LNCaP clone FGC (cell line): ENCODE data around the gene C11orf21.

ENCODE experiments used
- DNase-seq: peaks from one replicate; pipeline ENCODE4 v3.0.0-alpha.2; 2011; ENCODE audit warnings: low read depth
- H3K4me3 ChIP-seq: 2 replicates; pipeline ENCODE4 v1.5.1; 2011; ENCODE audit warnings: mild to moderate bottlenecking, low read depth, low read length, control low read depth
- CTCF ChIP-seq: IDR thresholded peaks from 2 replicates; pipeline ENCODE4 v1.5.1; 2012; ENCODE audit warnings: mild to moderate bottlenecking; ENCODE audit not compliant: control insufficient read depth, insufficient read depth; ENCODE audit errors: extremely low read depth

The C11orf21 gene

GRCh38 chr11:2320568-2321310, 19.0 kb upstream of the C11orf21 start:
- no peak for TF ChIP-seq CTCF
- DNase-seq: no peak
- H3K4me3 ChIP-seq: no peak overlapping the region

GRCh38 chr11:2319791-2320472, 18.2 kb upstream of the C11orf21 start:
- DNase-seq: no peak
- H3K4me3 ChIP-seq: no peak overlapping the region
- TF ChIP-seq CTCF: no peak

GRCh38 chr11:2318707-2319106, 17.0 kb upstream of the C11orf21 start:
- TF ChIP-seq CTCF: no peak
- H3K4me3 ChIP-seq: no peak overlapping the region
- no peak for DNase-seq

GRCh38 chr11:2318123-2318522, 16.4 kb upstream of the C11orf21 start:
- TF ChIP-seq CTCF: no peak
- no peak overlapping the region for H3K4me3 ChIP-seq

GRCh38 chr11:2317354-2318050, 15.8 kb upstream of the C11orf21 start:
- no peak for TF ChIP-seq CTCF
- DNase-seq: no peak
- no peak overlapping the region for H3K4me3 ChIP-seq

More at GRCh38 chr11:2318123-2318522, 16.4 kb upstream of the C11orf21 start:
- DNase-seq: no peak

GRCh38 chr11:2316963-2317244, 15.2 kb upstream of the C11orf21 start:
- no peak for TF ChIP-seq CTCF
- no peak for DNase-seq
- no peak overlapping the region for H3K4me3 ChIP-seq
